PC-3 (cell line): ENCODE results near the gene QPRT. TPM values are rescaled to one million over a fixed set of nuclear protein-coding genes. Genes with fewer than 3 reads are reported as not detected.
"Not testable (repeated sequence)": the region's sequence is repeated elsewhere in the genome, so short reads cannot be mapped to it uniquely, and the experiment has no call there.

Source experiments
- ATAC-seq: fragments of 200-7000 bp; cut with Tn5 transposase; 2 replicates; pipeline ENCODE4 v1.9.1; 2020; ENCODE audit warnings: mild to moderate bottlenecking, moderate library complexity
- BruUV-seq: library from RNA; stranded (reverse); fragments of 400-500 nt; replicated peaks from 2 replicates; lab custom pipeline; 2021; lab: Mats Ljungman, UMichigan
- CTCF ChIA-PET: fragments of 300-600 bp; sonication (Branson Sonifier 250); formaldehyde crosslinking; loops from one replicate; lab custom pipeline; 2022; ENCODE audit warnings: antibody characterized with exemption; lab: Charles Lee
- POLR2A ChIA-PET: fragments of 300-600 bp; sonication (Branson Sonifier 250); formaldehyde crosslinking; loops from one replicate; lab custom pipeline; 2022; ENCODE audit warnings: antibody characterized with exemption; ENCODE audit not compliant: unreplicated experiment; lab: Charles Lee
- DNase-seq: peaks from one replicate; pipeline ENCODE4 v3.0.0-alpha.2; 2015
- H2AFZ ChIP-seq: fragments of 300-600 bp; sonication (generic); 2 replicates; pipeline ENCODE4 v1.6.0; 2016; ENCODE audit warnings: antibody characterized with exemption, low read length
- H3F3A ChIP-seq: fragments of 300-600 bp; sonication (generic); one replicate; pipeline ENCODE4 v1.6.0; 2017; ENCODE audit warnings: antibody characterized with exemption, low read length, control low read depth, mild to moderate bottlenecking; ENCODE audit not compliant: unreplicated experiment
- H3K27ac ChIP-seq: fragments of 300-600 bp; sonication (generic); 2 replicates; pipeline ENCODE4 v1.5.1; 2016; ENCODE audit warnings: mild to moderate bottlenecking, low read length
- H3K27me3 ChIP-seq: fragments of 300-600 bp; sonication (generic); 2 replicates; pipeline ENCODE4 v1.6.1; 2016; ENCODE audit warnings: low read length, mixed read lengths
- H3K36me3 ChIP-seq: fragments of 300-600 bp; sonication (generic); 2 replicates; pipeline ENCODE4 v1.6.1; 2016; ENCODE audit warnings: low read depth, mixed run types, low read length, mixed read lengths
- H3K4me1 ChIP-seq: fragments of 300-600 bp; sonication (generic); 2 replicates; pipeline ENCODE4 v1.5.1; 2016; ENCODE audit warnings: low read length; ENCODE audit not compliant: insufficient read depth
- H3K4me2 ChIP-seq: fragments of 300-600 bp; sonication (generic); 2 replicates; pipeline ENCODE4 v1.6.0; 2016; ENCODE audit warnings: low read length
- H3K4me3 ChIP-seq: fragments of 300-600 bp; sonication (generic); 2 replicates; pipeline ENCODE4 v1.5.1; 2016; ENCODE audit warnings: mild to moderate bottlenecking, low read length, mixed read lengths
- H3K79me2 ChIP-seq: fragments of 300-600 bp; sonication (generic); 2 replicates; pipeline ENCODE4 v1.6.1; 2017; ENCODE audit warnings: low read length, mixed read lengths
- H3K9ac ChIP-seq: fragments of 300-600 bp; sonication (generic); 2 replicates; pipeline ENCODE4 v1.6.0; 2016; ENCODE audit warnings: mild to moderate bottlenecking, low read length
- H3K9me2 ChIP-seq: fragments of 300-600 bp; sonication (generic); replicated peaks from 2 replicates; pipeline ENCODE4 v1.6.1; 2016; ENCODE audit warnings: mixed run types, low read length, mixed read lengths
- H3K9me3 ChIP-seq: fragments of 300-600 bp; sonication (generic); 2 replicates; pipeline ENCODE4 v1.6.1; 2016; ENCODE audit warnings: low read length, mixed read lengths
- H4K20me1 ChIP-seq: fragments of 300-600 bp; sonication (generic); 2 replicates; pipeline ENCODE4 v1.6.1; 2016; ENCODE audit warnings: low read length, mixed read lengths
- CTCF ChIP-seq: fragments of 300-600 bp; sonication (generic); conservative IDR thresholded peaks from 2 replicates; pipeline ENCODE4 v1.5.1; 2017; ENCODE audit warnings: antibody characterized with exemption, low read depth, mild to moderate bottlenecking, low read length
- EZH2 ChIP-seq: fragments of 300-600 bp; sonication (generic); IDR thresholded peaks from one replicate; pipeline ENCODE4 v1.6.1; 2017; ENCODE audit warnings: antibody characterized with exemption, mild to moderate bottlenecking, low read length; ENCODE audit not compliant: unreplicated experiment
- EZH2phosphoT487 ChIP-seq: fragments of 300-600 bp; sonication (generic); IDR thresholded peaks from 2 replicates; pipeline ENCODE4 v1.6.1; 2018; ENCODE audit warnings: mild to moderate bottlenecking, antibody characterized with exemption, low read length, borderline replicate concordance
- intact Hi-C: fragments of 100-400 bp; cut with micrococcal nuclease; formaldehyde crosslinking; loops from 2 replicates; pipeline ENCODE4 v1.9.0; 2023
- total RNA-seq: library from RNA; depleted of rRNA; stranded (reverse); fragments of >200 nt; gene quantifications from 2 replicates; pipeline ENCODE4 v1.2.3, GENCODE V29; 2014

Gene QPRT
- total RNA-seq, 1 experiment from 2014 or later, result 0.22 TPM

- H3K4me2 ChIP-seq, H4K20me1 ChIP-seq, H3F3A ChIP-seq, ATAC-seq, H3K9me2 ChIP-seq, BruUV-seq, CTCF ChIA-PET, H3K9me3 ChIP-seq, H3K9ac ChIP-seq, DNase-seq, H3K27me3 ChIP-seq, H3K79me2 ChIP-seq, H3K27ac ChIP-seq, H3K4me3 ChIP-seq, intact Hi-C loops, H2AFZ ChIP-seq, H3K4me1 ChIP-seq, H3K36me3 ChIP-seq, POLR2A ChIA-PET: not testable (repeated sequence)
Observed at GRCh38 chr16:29638751-29639150, 40.2 kb upstream of the QPRT start.

DNA sequence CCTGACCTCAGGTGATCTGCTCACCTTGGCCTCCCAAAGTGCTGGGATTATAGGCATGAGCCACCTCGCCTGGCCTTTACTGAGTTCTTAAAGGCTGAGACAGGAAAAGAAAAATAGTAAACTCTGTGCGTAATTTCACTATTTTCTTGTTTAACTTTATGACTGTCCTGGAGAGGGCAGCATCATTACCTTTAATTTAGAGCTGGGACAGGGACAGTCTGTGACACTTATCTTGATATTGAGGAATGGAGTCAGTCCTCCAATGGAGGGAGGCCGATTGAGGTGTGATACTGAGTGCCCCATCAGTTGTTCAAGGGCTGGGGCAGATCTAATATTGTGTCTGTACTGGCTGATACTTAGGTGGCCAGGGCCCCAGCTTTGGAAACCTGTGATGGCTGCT is 37.4 kb upstream of the QPRT start:
- no peak for ATAC-seq
- POLR2A ChIA-PET, result no interaction called here
- BruUV-seq, result no TSS peak

DNA sequence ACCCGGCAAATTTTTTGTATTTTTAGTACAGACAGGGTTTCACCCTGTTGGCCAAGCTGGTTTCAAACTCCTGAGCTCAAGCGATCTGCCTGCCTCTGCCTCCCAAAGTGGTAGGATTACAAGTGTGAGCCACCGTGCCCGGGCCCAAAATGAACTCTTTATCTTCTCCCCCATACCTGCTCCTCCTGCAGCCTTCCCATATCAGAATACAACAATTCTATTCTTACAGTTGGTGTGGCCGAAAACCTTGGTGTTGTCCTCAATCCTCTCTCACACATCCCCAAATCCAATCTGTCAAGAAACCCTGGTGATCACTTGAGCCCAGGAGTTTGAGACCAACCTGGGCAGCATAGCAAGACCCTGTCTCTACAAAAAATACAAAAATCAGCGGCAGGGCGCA is 35.4 kb upstream of the QPRT start:
- no peaks in the 10 kb centered on the region for H3K9me2 ChIP-seq
- ChIA-PET POLR2A (no interaction called here), CTCF (no interaction called here)
- H2AFZ ChIP-seq, result no peak overlapping the region
- no peaks in the 10 kb centered on the region for H3F3A ChIP-seq
- H3K79me2 ChIP-seq, result no peaks in the 10 kb centered on the region
- H3K9ac ChIP-seq, result no peak overlapping the region
- no peaks in the 10 kb centered on the region for H3K27me3 ChIP-seq
- H3K27ac ChIP-seq, result no peak overlapping the region
- no peaks in the 10 kb centered on the region for H3K4me1 ChIP-seq
- H3K4me2 ChIP-seq, result no peak overlapping the region
- no TSS peak for BruUV-seq
- H3K9me3 ChIP-seq, result no peaks in the 10 kb centered on the region
- intact Hi-C loops, result no loop called here
- DNase-seq, result no peak
- no peak overlapping the region for H3K4me3 ChIP-seq
- H4K20me1 ChIP-seq, result no peaks in the 10 kb centered on the region
- TF ChIP-seq CTCF, result no peak
- TF ChIP-seq EZH2phosphoT487, result no peak
- TF ChIP-seq EZH2, result no peak
- no peak for ATAC-seq
- no peaks in the 10 kb centered on the region for H3K36me3 ChIP-seq

More for the DNA sequence above, 37.4 kb upstream of the QPRT start:
- H2AFZ ChIP-seq, result no peak overlapping the region
- H3K36me3 ChIP-seq, result no peaks in the 10 kb centered on the region
- no peak overlapping the region for H3K4me3 ChIP-seq
- no peak for DNase-seq
- no peaks in the 10 kb centered on the region for H3K79me2 ChIP-seq
- no peak overlapping the region for H3K4me2 ChIP-seq
- H4K20me1 ChIP-seq, result no peaks in the 10 kb centered on the region
- intact Hi-C loops, result no loop called here
- H3K27ac ChIP-seq, result no peak overlapping the region
- no peaks in the 10 kb centered on the region for H3K4me1 ChIP-seq
- no peaks in the 10 kb centered on the region for H3K9me2 ChIP-seq
- H3F3A ChIP-seq, result no peaks in the 10 kb centered on the region
- no peak for TF ChIP-seq EZH2
- TF ChIP-seq CTCF, result 0 out of 2 replicates have a peak, but pooled peaks have one; percentile 23
- CTCF ChIA-PET, result no interaction called here
- no peaks in the 10 kb centered on the region for H3K9me3 ChIP-seq
- no peaks in the 10 kb centered on the region for H3K27me3 ChIP-seq
- no peak overlapping the region for H3K9ac ChIP-seq
